GM19193 (cell line): ENCODE results near the gene ARPC5L.

ENCODE experiments used
- POLR2A ChIP-seq: IDR thresholded peaks from 4 replicates; pipeline ENCODE4 v1.6.1; 2011; ENCODE audit not compliant: insufficient read depth, insufficient read length; ENCODE audit errors: extremely low read depth

ARPC5L gene

GRCh38 chr9:124897570-124898460 lies 35.9 kb downstream of the ARPC5L start:
- no peak for TF ChIP-seq POLR2A

GRCh38 chr9:124899845-124900244 lies 37.9 kb downstream of the ARPC5L start:
- TF ChIP-seq POLR2A: no peak

GRCh38 chr9:124906966-124907365 lies 45.0 kb downstream of the ARPC5L start:
- no peak for TF ChIP-seq POLR2A

GRCh38 chr9:124908098-124908497 lies 46.2 kb downstream of the ARPC5L start:
- TF ChIP-seq POLR2A: no peak

GRCh38 chr9:124911766-124912165 lies 49.8 kb downstream of the ARPC5L start:
- no peak for TF ChIP-seq POLR2A

GRCh38 chr9:124913378-124913777 lies 51.4 kb downstream of the ARPC5L start:
- TF ChIP-seq POLR2A: no peak

- TF ChIP-seq POLR2A: no peak
Observed at GRCh38 chr9:124914753-124915405, 52.9 kb downstream of the ARPC5L start.
